GM19324 (cell line): ENCODE measurements around the gene GRM4.

Experiments used
- ATAC-seq: cut with Tn5 transposase; IDR thresholded peaks from one replicate; pipeline ENCODE4 v1.9.1; 2021; ENCODE audit warnings: mild to moderate bottlenecking, moderate library complexity; ENCODE audit not compliant: unreplicated experiment, low FRiP score

The GRM4 gene

DNA sequence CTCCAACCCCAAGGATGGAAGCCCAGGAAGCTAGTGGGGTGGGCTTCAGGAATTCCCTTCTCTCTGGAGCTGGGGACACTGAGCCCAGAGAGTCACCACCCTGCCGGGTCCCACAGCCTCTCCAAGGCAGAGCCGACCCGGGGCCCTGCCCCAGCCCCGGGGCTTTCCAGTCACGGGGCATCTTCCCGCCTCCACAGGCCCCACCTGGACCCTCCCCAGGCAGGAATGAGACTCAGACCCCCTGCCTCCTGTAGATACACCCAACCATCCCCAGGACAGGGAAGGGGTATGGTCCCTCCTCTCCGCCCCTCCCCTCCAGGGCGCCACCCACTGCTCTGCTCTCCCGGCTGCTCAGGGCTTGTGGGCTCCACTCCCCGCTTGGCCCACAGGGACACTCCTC is 53.3 kb downstream of the GRM4 start:
- no peak for ATAC-seq

DNA sequence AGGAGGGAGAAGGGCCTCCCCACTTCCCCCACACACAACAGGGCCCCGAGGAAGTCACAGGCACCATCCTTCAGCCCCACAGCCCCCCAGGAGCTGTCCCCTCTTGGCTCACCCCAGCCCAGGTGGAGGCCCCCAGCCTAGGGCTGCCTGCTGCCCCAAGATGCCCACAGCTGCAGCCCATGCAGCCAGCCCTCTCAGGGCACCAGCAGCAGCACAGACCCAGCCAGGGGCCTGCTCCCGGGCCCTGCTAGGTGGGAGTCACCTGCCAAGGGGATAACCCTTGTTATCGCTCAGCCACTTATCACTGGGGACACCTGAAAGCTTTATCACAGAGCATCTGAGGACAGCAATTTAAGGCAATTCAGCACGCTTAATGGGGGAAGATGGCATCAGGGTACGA is 55.0 kb downstream of the GRM4 start:
- ATAC-seq = no peak

DNA sequence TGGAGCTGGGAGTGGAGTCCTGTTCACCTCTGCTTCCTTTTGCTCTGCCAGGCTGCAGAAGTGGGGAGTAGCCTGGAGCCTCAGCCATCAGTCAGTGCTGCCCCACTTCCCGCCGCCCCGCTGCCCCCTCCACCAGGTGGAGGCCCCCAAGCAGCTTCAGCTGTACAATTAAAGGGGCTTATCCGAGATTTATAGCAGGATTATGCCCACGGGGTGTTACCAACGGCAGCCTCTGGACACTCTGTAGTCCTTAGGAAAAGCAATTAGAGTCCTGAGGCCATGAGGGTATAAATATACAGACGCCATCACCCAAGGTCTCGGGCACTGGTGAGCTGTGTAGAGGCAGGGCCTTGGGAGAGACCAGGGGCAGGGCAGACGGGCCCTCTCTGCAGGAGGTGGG is 55.4 kb downstream of the GRM4 start:
- ATAC-seq = no peak

DNA sequence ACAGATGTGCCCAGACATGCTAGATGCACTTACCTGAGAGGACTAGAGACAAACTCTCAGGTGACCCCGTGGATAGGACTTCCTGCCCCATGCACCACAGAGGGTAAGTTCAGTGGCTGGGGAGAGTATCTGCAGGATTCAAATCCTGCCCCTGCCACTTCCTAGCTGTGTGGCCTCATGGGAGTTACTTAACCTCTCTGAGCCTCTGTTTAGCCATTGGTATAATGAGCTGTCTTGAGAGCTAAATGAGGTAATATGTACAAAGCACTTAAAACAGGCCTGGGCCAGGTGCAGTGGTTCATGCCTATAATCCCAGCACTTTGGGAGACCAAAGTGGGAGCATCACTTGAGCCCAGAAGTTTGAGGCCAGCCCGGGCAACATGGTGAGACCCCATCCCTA is 59.3 kb downstream of the GRM4 start:
- no peak for ATAC-seq

DNA sequence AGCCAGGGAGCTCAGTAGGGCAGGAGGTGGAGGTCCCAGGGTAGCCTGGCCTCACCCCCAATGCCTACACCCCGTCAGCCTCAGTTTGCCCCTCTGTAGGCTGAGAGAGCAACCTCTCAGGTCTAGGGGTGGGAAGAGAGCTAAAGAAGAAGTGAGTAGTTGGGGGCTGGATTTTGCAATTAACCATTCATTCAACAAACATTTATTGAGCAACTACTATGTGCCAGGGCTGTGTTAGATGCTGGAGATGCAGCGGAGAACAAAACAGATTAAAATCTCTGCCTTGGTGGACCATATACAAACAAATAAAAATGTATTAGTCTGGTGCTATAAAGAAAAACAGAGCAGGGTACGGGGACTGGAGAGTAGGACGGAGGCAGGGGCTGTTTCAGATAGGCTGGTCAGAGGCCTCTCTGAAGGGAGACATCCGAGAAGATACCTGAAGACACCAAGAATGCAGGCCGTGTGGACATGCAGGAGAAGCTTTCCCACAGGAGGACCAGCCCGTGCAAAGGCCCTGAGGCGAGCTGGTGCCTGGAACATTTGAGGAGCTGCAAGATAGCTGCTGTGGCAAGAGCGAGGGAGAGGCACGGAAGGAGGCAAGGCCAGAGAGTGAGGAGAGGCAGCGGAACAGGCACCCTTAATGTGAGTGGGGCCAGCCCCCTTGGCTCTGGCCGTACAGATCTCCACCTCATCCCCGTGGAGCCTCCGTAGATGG is 60.3 kb downstream of the GRM4 start:
- no peak for ATAC-seq

DNA sequence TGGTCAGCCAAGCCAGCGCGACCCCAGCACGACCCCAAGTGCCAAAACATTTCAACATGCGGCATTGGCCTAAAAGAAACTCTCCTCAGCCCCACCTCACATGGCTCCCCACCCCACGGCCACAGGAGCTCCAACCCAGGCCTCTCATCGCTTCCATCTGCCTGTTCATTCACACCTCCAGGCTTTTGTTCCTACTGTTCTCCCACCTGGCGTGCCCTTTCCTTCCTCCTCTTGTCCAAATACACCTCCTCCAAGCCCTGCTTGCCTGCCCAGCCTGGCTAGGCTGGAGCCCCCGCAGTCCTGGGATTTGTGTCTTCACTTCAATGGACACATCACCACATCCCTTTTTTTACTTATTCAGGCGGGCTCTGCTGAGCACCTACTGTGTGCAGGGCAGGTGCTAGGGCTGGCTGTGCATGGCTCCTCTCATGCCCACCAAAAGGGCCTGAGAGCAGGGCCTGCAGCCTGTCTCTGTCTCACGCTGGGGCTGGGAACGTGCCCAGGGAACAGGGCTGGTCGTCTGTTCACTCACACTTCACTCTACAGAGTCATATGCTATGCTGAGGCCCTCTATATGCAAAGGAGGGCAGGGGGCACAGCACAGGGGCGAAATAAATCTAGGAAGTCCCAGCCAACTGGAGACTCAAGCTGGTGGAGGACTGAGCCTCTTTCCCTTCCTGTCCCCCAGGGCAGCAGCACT is 61.1 kb downstream of the GRM4 start:
- ATAC-seq = no peak

DNA sequence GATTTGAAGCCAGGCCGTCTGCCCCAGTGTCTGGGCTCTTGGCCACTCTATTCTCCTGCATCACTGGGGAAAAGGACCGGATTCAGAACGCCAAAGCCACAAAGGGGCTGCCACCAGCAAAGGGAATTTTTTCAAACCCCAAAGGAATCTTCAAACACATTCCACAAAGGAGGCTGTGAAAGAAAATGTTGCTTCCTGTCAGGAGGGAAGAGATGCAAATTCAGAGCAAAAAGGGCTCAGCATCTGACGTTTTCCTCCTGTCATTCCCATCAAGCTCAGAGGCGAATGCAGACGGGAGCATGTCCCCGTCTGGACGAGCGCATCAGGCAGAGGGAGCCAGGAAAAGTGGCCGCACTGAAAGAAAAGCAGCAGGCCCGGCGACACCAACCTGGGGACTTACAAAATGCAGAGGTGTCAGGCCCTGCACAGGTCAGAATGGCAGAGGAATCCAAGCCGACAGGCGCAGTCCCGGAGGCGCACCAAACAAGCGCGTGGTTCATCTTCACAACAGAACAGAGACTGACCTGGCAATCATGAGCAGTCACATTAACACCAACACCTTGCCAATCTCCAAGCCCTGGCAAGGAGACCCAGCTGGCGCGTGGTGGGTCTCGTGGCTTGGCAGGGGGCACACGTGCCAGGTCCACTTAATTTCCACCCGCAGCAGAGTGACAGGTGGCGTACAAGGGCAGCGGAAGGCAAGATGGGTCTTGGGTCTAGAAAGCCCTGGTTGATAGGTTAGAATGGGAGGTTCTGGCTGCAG is 62.8 kb downstream of the GRM4 start:
- ATAC-seq = no peak

DNA sequence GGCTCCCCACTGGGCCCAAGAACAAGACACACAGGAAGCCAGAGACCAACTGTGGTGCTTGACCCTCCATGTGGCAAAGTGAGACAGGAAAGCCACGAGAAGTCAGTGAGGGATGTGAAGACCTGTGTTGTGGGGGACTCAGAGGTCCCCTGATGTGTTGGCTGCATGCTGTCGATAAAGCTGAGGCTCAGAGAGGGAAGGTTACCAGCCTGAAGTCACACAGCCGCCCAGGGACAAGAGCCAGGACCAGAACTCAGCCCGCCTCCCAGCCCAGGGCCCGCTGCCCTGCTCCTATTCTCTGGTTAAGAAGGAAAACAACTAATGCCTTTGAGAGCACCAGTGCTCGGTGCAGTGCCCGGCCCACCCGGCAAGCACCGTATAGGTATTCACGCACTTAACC is 63.5 kb downstream of the GRM4 start:
- no peak for ATAC-seq

DNA sequence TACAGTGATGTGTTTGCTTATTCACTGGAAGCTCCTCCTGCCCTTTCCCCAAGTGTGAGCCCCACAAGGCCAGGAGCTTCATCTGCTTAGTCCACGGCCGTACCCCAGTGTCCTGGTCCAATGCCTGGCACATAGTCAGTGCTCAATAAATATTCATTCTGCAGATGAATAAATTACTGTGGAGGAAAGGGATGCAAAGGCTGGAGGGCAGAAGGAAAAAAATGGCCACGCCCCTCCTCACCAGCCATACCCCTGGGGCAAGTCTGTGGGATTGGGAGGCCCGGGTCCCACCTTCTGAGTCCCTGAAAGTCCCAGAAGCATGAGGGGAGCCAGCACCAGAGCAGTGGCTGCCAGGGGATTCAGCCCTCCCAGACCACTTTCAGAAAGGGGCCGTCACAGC is 65.5 kb downstream of the GRM4 start:
- no peak for ATAC-seq

DNA sequence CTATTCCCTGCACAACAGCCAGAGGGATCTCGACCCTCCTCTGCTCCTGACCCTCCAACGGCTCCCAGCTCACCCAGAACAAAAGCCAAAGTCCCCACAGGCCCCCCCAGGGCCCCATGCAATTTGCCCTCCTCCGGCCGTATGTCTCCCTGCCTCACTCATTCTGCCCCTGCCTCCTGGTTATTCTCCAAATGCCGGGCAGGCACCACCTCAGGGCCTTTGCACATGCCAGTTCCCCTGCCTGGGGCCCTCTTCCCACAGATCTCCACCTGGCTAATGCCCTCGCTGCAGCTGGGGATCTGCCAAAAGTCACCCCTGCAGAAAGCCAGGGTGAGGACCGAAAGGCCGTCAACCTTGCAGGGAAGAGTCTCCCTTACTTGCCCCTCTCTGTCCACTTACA is 66.0 kb downstream of the GRM4 start:
- no peak for ATAC-seq

DNA sequence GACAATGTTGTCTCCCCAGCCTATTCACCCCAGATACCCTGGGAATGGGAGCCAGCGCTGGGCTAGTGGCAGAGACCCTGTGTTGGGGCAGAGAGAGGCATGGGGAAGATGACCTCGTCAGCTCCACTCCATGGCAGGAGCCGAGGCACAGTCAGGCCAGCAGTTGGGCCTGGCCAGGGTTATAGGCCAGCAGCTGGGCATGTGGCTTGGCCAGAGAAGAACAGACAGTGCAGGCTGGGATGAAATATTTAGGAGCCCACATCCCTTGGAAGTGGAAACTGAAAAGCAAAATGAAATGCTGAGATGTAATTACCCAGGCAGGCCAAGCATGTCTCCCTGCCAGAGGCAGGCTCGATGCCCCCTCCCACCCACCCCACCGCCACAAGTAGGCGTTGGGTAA is 70.0 kb downstream of the GRM4 start:
- ATAC-seq = no peak

DNA sequence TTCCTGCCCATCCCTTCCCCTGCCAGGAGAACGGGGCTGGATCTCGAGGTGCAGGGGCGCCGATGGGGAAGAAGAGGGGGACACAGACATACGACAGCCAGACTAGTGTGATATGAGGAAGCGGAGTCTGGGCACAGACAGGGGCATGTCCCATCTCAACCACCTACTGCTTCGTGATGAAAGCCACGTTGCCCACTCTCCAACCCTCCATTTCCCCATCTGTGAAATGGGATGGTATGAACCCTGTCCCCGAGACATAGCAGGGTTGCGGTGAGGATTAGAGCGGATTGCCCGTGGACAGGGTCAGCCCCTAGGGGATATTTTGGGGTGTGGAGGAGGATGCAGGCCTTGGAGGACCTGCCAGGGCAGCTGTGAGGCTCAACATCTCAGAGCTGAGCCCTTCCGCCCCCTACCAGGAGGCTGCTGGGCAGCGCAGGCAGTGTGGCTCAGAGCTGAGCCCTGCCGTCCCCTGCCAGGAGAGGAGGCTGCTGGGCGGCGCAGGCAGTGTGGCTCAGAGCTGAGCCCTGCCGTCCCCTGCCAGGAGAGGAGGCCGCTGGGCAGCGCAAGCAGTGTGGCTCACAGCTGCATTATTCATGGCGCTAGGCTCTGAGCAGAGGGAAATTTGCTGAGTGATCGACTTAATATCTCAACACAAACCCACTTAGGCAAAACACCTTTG is 71.7 kb downstream of the GRM4 start:
- no peak for ATAC-seq

DNA sequence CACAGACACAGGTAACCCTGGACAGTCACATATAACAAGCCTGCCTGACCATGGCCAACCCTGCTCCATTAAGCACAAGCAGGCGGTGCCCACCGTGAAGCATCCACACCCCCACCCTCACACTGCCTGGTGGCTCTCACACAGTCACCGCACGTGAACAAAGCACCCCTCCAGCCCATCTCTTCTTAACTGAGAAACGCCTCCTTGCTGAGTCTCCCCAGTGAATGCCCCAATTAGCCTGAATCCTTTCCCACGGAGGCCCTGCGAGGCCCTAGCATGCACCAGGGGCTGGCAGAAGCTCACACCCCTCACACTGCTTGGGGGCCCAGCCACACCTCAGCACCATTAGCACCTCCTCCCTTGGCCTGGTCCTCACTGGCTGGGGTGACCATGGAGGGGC is 72.3 kb downstream of the GRM4 start:
- no peak for ATAC-seq

DNA sequence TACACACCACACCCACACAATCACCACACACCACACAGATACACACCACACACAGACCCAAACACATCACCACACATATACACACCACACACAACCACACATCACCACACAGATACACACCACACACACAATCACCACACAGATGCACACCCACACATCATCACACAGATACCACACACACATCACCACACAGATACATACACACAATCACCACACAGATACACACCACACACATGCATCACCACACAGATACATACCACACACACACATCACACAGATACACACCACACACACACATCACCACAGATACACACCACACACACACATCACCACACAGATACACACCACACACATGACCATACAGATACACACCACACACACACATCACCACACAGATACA is 73.2 kb downstream of the GRM4 start:
- no peak for ATAC-seq

DNA sequence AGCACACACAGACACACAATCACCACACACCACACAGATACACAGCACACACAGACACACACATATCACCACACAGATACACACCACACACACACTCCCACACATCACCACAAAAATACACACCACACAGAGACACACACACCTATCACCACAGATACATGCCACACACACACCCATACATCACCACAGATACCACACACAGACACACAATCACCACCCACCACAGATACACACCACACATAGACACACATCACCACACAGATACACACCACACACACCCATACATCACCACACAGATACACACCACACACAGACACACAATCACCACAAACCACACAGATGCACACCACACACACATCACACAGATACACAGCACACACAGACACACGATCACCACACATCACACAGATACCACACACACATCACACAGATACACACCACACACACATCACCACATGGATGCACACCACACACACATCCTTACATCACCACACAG is 74.0 kb downstream of the GRM4 start:
- no peak for ATAC-seq

DNA sequence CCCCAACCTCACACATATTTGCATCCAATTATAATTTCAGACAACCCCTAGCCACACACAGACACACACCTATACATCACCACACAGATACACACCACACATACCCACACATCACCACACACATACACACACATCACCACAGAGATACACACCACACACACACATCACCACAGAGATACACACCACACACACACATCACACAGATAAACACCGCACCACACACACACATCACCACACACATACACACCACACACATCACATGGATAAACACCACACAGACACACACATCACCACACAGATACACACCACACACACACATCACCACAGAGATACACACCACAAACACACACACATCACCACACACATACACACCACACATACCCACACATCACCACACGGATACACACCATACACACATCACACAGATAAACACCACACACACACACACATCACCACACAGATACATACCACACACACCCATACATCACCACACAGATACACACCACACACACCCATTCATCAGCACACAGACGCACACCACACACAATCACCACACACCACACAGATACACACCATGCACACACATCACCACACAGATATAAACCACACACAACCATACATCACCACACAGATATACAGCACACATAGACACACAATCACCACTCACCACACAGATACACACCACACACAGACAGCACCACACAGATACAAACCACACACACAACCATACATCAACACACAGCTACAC is 74.6 kb downstream of the GRM4 start:
- no peak for ATAC-seq

DNA sequence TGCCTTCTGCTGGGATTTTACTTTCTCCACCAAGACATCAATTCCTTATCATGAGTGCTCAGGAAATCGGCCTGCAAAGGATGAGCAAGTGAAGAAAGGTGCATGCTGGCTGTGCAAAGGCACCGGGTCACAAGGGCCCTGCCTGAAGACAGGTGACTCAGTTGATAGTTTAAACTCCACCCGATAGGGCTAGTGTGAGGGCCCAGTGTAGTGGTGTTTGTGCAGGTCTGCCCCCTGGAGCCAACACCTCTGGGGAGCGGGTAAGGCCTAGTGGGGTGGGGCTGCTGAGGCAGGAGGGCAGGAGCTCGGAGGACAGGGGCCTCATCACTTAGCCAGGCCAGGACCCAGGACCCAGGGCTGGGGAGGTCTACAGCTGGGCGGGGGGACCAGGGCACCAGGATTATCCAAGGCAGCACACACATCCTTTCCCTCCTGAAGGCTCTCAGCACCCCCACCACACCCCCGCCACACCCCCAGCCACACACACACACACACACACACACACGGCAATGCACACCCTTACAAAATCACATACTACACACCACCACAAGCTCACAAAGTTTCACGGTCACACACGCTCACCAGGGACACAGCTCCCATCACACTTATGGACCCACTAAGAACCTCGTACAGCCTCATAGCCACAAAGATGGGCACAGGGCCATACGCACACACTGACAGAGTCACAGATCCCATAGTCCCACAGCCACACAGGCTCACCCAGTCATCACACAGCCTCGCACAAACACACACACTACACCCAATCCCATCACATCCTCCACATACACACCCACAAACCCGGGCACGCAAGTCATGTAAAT is 75.4 kb downstream of the GRM4 start:
- no peak for ATAC-seq

DNA sequence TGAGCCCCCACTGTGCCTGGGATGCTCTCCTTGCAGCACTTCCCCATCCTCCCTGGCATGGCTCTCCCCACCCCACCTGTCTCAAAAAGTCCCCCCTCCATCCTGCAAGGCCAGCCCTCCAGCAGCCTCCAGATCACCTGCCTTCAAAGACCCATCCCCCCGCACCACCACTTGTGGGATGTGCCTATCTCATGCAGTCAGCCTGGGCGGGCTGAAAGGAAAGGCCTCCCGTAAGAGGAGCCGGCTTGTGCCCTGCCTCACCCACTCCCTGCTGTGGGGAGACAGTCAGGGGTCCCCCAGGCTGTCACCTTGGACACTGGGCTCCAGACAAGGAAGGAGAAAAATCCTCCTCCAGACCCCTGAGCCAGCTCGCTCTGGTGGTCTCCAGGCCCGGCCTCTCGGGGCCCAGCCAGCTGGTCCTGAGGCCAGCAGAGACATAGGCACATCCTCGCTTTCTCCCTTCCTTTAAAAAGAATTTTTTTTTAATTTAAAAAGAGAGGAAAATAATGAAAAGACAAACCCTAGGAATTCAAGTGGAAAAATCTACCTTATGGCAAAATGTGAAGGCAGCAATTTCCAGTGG is 77.3 kb downstream of the GRM4 start:
- no peak for ATAC-seq

DNA sequence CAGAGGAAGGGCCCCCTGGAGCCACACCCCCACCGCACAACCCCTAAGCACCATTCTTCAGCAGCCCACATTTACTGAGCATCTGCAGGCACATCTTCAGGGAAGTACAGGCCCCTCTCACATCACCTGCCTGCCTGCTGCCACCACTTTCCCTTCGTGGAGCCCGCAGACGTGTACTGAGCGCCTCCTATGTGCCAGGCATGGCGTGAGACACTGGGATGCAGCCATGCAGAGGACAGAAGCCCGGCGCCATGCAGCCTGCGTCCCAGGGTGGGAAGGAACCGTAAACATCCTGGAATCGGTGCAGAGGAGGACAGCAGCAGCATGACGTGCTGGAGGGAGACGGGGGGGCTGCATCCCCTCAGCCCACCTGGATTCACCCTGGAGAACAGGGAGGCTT is 78.1 kb downstream of the GRM4 start:
- ATAC-seq = no peak
